Effector CD8-positive, alpha-beta T cell (primary cell): ENCODE measurements around the gene H6PD.

ENCODE experiments used
- DNase-seq: peaks from one replicate; lab custom pipeline; 2025; lab: John Stamatoyannopoulos, UW

The H6PD gene

DNA sequence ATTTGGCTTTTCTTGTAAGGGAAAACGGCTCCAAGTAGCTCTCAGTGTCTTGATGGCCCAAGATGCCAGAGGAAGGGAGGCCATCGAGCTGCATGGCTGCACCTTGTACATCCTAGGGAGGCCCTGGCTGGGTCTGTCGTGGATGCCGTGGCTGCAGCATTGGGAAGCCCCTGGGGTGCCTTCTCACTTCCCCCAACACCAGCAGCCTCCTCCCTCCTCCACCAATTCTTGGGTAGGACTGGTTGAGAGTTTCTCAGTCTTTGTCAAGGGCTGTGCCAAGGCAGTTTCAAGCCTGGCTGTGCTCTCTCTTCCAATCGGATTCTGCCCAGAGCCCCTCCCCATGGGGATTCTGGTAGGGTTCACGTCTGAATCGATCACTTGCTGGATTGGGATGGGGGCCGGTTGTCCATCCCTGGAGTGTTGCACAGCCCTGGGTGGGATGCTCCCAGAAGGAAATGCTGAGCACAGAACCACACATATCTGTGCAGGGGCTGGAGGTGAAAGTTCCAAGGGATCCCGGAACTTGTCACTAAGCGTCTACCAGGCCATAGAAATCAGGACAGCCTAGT lies 44.1 kb downstream of the H6PD start:
- DNase-seq, result no peak

DNA sequence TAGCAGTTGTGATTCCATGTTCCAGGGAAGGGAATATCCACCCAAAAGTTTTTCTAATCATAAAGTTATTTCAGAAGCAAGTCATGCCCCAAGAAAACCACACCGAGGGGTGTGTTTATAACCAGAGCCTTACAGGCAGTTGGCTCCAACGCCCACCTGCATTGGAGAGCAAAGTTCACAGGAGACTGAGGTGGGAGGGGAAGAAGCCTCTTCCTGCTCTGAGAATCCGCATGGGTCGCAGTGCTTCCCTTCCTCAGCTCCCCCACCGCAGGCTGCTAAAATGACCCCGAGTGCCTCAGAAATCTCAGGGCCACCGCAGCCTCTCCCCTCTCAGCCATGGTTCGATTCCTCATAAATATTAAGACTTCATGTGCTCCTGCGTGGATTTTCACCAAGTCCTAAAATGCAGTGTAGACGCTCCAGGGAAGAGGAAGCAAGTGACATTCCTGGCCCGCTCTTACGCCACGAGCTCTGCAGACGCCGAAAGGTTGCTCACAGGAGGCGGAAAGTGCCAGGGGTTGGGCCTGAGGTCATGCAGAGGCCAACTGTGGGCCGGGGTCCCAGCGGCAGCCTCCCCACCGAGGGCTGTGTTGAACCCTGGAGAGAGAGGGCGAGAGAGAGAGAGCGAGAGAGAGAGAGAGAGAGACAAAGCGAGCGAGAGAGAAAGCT lies 44.7 kb downstream of the H6PD start:
- DNase-seq, result no peak

DNA sequence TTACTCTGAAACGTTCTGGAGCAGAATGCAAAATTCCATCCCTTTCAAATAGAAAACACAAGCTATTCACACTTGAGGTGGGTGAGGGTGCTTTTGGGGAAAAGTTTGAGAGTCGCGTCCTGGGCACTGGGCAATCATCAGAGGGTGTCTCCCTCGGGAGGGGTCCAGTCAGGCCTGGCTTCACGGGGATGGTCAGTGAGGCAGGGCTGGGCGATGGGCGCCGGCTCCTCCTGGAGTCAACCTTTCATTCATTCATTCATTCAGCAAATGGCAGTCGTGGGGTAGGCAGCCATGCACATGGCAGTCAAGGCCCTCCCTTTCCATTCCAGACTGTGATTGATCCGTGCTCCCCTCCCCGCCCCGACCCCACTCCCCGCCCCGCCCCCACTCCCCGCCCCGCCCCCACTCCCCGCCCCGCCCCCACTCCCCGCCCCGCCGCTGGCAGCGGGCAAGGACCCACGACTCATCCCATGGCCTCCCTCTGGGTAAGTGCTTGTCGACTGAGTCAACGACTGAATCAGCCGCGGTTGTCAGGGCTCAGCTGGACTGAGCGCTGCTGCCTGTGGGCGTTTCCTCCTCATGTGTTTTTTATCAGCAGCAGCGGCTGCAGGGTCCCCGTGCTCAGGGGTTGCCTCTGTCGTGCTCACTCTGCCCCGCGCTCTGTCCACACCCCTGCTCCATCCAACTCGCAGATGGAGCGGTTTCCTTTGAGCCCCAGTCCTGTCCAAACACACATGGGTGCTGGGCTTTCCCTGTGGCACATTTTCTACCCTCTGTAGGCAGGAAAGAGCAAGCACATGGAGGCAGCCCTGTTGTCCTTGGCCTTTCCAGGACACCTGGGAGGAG lies 45.7 kb downstream of the H6PD start:
- no peak for DNase-seq

DNA sequence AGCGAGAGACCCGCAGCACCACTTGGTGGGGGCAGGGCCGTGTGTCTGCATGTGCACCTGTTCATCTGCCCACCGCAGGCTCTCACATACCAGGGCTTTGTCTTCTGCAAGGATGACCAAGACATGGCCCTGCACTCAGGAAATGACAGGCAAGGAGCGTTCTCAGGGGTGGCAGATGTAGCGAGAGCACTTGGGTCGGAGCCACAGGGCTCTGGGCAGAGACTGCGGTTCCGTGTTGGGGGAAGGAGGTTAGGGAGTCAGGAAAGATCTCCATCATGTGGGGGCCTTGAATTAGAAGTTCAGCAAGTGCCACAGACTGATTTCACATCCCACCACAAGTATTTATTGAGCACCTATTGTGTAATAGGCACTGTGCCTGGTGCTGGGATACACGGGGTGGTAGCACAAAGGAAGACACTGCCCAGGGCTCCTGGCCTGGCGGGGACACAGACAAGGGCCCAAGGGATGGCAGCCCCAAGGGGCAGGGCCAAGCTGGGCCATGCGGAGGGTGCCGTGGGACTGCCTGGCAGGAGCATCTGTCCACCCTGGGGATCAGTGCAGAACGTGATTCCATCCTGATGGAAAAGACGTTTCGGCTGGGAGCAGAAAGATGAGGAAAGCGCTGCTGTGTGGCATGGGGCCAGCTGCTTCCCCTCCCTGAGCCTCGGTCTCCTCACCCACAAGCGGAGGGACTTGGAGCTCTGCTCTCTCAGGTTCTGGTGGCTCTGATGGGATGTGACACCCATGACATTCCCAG lies 46.7 kb downstream of the H6PD start:
- DNase-seq, result no peak

DNA sequence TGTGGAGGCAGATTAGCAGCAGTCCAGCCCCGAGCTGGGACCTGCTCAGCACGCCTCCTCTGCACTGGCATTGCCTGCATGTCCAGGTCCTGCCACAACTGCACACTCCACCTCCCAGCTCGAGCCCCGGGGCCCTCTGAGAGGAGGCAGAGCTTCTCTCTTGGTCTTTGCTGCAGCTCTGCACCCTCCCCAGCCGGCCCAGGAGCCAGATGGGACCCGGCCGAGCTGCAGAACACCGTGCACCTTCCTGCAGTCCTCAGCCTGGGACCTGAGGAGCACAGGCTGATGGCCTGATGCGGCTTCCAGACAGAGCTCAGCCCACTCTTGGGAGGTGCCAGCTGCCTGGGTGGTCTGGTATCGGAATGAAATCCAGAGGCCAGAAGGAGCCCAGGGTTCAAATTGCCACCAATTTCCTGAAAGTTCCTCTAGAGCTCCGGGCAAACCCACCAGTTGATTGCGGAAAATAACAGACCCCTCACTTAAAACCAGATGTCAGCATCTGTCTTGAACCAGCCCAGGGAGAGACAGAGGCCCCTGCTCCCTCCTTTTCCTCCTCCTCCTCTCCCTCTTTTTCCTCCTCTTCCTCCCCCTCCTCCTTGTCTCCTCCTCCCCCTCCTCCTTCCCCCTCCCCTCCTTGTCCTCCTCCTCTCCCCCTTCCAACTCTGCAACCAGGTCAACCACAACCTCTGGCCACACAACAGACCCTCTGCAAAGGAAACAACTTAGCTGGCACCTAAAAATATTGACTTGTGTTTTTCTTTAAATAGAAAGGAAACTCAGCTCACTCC lies 47.5 kb downstream of the H6PD start:
- DNase-seq, result no peak

DNA sequence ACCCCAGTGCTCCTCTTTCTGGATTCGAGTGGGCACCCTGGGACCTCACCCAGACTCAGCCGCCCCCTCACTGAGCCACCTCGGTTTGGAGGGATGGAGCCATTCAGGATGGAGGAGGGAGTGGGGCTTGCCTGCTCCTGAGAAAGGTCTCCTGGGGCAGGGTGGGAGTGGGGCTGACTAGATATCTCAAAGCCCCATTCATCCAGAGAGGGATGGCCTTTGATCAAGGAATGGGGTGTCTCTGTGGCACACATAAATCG lies 48.1 kb downstream of the H6PD start:
- no peak for DNase-seq

DNA sequence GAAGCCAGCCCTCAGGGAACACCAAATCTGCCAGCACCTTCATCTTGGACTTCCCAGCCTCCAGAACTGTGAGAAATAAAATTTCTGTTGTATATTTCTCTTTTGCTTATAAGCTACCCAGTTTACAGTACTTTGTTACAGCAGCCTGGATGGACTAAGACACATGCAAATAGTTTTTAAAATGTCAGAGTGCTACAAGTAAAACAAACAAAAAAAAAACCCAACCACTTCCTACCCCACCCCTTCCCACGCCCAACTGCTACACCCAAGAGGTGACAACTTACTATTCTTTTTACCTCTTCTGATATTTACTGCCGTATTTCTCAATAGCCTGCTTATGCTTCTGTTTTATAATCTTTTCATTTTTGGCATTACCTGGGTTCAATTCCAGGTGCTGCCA lies 49.5 kb downstream of the H6PD start:
- no peak for DNase-seq

DNA sequence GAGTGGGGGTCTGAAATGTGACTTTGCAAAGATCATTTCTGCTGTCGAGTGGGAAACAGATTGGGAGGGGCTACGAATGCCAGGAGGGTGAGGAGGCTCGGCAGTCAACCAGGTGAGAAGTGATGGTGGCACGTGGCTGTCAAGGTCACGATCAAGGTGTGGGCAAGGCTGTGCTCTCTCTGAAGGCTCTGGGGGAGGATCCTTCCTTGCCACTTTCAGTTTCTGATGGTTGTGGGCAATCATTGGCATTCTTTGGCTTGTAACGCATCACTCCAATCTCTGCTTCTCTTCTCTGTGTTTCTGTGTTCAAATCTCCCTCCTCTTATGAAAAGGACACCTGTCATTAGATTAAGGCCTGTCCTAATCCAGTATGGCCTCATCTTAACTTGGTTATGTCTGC lies 52.0 kb downstream of the H6PD start:
- DNase-seq, result no peak

DNA sequence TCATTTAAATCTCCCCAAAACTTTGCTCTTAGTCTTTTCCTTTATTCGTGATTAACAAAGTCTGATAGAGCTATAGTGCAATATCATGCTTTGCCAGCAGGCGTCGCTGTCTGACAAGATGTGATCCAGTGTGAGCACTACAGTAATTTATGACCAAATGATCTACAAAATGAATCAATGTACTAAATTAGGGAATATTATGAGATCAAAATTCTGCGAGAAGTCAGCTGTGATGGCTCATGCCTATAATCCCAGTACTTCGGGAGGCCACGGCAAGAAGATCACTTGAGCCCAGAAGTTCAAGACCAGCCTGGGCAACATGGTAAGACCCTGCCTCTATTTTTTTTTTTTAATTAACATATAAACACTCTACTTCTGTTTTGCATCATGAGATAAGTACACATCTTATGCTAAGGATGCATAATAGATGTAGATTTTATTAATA lies 54.5 kb downstream of the H6PD start:
- peak; percentile 82 for DNase-seq

DNA sequence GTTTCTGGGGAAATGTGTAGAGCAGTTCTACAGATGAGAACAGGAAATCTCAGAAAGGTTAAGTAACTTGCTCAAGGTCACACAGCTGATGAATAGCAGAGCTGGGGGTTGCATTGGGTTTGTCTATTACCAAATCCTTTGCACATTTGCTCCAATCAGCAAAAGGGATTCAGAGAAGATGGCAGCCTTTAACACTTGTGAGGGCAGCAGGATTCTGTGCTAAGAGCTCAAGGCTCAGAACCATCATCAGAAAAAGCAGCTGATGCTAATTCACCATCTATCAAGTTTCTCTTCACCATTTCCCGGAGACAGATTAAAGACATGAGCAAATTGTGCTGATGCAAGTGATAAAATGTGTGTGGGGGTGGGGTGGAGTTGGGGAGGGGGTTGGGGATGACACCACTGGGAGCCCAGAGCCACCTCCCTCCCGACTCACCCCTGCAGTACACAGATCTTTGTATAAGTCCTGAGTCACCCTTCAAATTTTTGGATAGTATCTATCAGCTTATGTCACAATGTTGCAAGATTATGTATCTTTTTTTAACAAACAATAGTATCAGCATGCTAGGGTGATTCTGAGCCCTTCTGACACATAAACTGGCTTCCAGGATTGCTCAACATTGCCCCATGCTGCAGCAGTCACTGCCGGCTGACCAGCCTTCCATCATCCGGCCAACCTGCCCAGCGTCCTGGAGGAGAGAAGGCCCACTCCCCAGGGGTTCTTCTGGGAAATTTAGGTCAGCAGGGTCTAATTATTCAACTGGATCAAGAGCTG lies 55.3 kb downstream of the H6PD start:
- no peak for DNase-seq

DNA sequence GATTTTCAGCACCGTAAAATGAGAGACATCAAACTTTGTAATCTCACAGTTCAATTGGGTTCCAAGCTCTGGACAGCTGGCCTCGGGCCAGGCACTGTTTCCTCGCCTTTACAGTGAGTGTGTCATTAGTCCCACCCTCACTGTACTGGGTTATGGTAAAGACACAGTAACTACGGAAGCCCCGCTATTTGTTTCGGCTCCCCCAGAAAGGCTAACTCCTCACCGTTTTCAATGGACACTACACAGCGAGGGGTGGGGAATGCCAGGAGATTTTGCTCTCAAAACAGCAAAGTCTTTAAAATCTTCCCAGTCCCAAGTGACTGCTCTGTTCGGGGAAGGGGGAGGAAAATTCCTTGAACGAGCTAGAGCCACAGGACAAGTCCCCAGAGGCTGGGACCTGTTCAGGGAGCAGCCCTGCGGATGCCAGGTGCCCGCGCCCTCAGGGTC lies 57.4 kb downstream of the H6PD start:
- DNase-seq, result no peak

DNA sequence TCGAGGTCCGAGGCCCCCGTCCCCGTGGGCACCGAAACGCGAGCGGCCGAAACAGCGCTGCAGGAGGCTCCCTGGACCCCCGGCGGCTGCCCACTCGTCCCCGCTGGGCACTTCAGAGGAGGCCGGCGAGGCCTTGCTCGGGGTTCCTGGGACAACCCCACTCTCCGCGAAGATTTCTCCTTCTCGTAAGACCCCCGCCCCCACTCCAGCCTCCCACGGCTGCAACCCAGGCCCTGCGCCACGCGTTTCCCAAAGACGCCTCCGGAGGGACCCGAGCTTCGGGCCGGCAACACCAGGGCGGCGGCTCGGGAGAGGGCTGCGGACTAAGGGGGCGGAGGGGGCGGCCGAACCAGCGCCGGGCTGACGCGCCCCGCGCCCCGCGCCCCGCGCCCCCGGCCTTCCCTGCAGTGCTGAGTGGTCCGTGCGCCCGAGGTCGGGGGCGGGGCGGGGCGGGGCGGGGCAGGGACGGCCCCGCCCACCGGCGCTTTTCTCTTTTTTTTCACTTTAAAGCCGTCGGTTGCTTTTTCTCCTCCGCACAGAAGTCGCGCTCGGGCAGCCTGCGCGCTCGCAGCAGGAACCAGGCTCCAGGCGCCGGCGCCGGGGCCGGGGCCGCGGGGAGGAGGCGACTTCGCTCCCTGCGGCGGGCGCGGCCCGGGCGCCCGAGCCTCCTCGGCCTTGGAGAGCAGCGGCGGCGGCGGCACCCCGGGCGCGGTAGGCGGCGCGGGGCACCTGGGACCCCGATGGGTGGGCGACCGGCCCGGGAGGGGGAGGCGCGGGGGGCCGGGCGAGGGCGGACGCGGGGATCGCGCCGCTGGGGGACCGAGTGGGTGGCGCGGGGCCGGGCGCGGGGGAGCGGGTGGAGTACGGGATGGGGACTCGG lies 58.0 kb downstream of the H6PD start, which contains the start of gene SPSB1:
Gene SPSB1 (plus strand): TSS at position 534 of the 880 bp plus-strand sequence. CDS start 62,998 bp downstream, outside the sequence.
- DNase-seq, result peak; percentile 54

DNA sequence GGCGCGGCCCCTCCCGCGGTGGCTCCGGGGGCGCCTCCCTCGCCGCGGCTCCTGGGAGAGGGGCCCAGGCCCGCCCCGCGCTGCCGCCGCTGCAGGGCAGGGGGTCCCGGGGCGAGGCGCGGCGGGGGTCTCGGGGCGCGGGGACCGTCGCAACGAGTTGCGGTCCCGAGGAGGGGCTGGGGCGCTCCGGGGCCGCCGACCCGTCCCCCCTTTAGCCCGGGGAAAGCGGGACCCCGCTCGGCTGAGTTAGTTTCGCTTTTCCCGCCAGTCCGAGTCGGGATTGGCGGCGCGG lies 58.6 kb downstream of the H6PD start:
- no peak for DNase-seq

DNA sequence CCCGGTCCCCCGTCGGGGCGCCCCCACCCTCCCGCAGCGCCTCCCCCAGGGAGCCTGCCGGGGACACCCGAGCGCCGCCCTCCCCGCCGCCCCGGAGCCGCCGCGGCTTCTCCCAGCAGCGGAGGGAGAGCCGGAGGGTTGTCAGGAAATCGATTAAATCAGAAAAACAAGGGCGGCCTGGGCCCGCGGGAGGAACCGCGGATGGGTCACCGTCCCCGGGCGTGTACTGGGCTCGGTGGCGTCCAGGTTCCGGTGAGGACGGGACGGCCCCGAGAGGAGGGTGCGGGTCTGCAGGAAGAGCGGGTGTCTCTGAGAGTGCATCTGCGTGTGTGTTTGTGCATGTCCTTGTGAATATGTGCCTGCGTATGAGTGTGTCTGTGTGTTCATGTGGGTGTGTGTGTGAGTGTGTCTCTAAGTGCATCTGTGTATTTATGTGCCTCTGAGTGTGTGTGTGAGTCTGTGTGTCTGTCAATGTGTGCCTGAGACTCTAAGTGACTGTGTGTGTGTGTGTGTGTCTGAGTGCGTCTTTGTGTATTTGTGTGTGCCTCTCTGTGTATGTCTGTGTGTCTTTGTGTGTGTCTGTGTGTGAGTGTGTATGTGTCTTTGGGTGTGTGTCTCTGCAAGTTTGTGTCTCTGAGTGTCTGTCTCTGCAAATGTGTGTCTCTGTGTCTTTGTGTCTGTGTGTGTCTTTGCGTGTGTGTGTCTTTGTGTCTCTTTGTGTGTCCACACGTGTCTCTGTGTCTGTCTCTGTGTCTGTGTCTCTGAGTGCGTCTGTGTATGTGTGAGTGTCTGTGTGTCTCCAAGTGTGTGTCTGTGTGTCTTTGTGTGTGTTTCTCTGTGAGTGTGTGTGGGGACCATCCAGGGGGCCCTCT lies 59.2 kb downstream of the H6PD start:
- peak; percentile 8 for DNase-seq

DNA sequence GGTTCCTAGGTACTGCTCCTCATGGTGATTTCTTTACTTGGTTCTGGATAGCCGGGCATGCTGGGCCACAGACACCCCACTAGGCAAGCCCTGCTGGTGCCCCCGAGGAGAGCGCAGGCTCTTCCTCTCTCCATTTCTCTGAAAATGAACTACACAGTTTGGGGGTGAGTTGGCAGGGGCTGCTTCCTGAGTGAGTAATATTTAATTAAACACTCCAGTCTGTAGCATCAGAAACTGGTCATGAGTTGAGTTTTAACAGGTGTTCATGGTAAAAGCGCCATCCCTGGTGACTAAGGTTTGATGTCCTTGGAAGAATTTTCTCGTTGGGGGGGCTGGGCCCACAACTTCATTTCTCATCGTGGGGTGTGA lies 59.8 kb downstream of the H6PD start:
- DNase-seq, result no peak

DNA sequence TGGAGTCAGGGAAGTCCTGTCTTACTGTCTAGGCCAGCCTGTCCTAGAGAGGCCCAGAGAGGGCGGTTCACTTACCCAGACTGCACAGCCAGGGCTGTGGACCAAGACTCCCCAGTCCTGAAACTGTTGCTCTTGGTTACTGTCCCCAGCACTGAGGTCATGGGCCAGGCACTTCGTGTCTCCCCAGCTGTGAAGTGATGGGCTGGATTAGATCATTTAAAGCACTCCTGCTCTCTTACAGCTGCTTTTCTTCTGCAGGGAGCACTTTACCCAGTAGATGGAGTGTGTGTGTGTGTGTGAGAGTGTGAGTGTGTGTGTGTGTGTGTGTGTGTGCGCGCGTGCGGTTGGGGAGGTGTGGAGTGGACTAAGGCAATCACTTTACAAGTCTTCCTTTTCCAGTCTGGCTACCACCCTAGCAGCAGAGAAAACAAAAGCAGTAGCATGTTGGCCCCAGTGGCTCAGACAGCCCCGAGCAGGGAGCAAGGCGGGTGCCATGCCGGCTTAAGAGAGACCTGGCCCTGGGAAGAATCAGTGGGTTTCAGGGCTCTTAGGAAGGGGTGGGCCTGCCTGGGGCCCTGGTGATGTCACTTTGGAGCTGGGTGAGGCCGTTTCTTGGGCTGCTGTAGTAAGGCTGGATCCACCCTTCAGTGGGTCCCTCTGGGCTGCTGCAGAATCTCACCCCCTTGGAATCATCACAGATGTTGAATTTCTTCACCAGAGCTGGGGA lies 60.5 kb downstream of the H6PD start:
- DNase-seq, result no peak

DNA sequence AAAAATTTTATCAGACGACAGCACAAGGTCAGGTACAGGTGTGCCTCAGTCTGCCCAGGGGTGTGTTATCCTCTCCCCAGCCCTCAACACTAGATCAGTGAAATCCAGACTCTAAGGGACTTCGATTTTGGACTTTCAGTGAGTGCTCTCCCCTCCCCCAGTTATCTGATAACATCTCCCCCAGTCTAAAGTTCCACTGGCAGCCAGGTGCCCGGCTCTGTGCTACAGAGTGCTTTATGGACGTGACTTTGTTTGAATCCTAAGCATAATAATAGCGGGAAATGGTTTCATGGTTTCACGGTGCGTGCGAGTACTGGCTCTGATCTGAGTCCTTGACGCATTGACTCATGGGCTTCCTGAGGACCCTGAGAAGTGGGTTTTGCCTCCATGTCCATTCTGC lies 61.3 kb downstream of the H6PD start:
- DNase-seq, result no peak

DNA sequence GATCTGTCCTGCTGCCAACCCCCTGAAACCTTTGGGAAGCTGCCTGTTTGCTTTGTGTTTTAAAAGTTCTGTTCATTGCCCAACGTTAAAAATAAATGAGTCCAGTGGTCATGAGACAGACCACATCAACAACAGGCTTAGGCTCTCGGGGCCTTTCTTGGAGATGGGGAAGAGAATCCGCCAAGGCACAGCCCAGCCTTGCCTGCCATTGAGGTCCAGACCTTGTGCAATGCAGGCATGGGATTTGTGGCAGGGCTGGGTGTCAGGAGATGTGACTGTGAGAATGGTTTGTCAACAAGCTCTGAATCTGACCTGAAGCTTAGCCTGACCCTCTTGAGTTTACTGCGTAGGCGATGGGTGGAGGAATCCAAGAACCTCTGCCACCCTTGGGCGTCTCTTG lies 62.3 kb downstream of the H6PD start:
- no peak for DNase-seq
